ENCODE results near the gene TUBA1B. TPM values are rescaled to one million over a fixed set of nuclear protein-coding genes. Genes with fewer than 3 reads are reported as not detected.

Gene TUBA1B
- polyA plus RNA-seq, 4 donors, result 196 to 1,168 (median 451) TPM

- Histone ChIP-seq H3K27ac (ENCODE audit: low read depth in 1 of 3, low read length in 2 of 3) (no peak overlapping the region), H3K27me3 (ENCODE audit: control insufficient read depth in 3 of 3, insufficient read depth in 3 of 3, low read length in 3 of 3) (peaks cover 0 to 1% (median 0%) of the 10 kb centered on the region in 3 donors), H3K9me3 (ENCODE audit: control insufficient read depth in 2 of 2, insufficient read depth in 1 of 2, low read depth in 1 of 2, low read length in 1 of 2) (no peaks in the 10 kb centered on the region), H3K4me1 (ENCODE audit: control insufficient read depth in 3 of 3, insufficient read depth in 2 of 3, low read depth in 1 of 3, low read length in 2 of 3) (peaks cover 0 to under 1% (median 0%) of the 10 kb centered on the region in 3 donors), H3K36me3 (ENCODE audit: control insufficient read depth in 3 of 3, insufficient read depth in 2 of 3, low read depth in 1 of 3, low read length in 3 of 3) (peaks cover 12 to 83% (median 32%) of the 10 kb centered on the region in 3 donors), H3K4me3 (ENCODE audit: low read depth in 1 of 3, low read length in 3 of 3) (no peak overlapping the region)
- no peak for FAIRE-seq
- 94 to 97% (median 94%) methylated on average over 6 of the region's 6 CpGs for WGBS, 3 donors
- no peak for DNase-seq
Observed at GRCh38 chr12:49100380-49100779, 30.8 kb downstream of the TUBA1B start.

- WGBS, 3 donors, result 92 to 97% (median 93%) methylated on average over 2 of the region's 2 CpGs
- DNase-seq (no peak), FAIRE-seq (no peak)
- Histone ChIP-seq H3K4me1 (ENCODE audit: control insufficient read depth in 3 of 3, insufficient read depth in 2 of 3, low read depth in 1 of 3, low read length in 2 of 3) (peaks cover 0 to 11% (median 0%) of the 10 kb centered on the region in 3 donors), H3K36me3 (ENCODE audit: control insufficient read depth in 3 of 3, insufficient read depth in 2 of 3, low read depth in 1 of 3, low read length in 3 of 3) (peaks cover 12 to 67% (median 24%) of the 10 kb centered on the region in 3 donors), H3K27me3 (ENCODE audit: control insufficient read depth in 3 of 3, insufficient read depth in 3 of 3, low read length in 3 of 3) (peaks cover 0 to 18% (median 8%) of the 10 kb centered on the region in 3 donors), H3K27ac (ENCODE audit: low read depth in 1 of 3, low read length in 2 of 3) (no peak overlapping the region), H3K9me3 (ENCODE audit: control insufficient read depth in 2 of 2, insufficient read depth in 1 of 2, low read depth in 1 of 2, low read length in 1 of 2) (no peaks in the 10 kb centered on the region), H3K4me3 (ENCODE audit: low read depth in 1 of 3, low read length in 3 of 3) (no peak overlapping the region)
Observed at GRCh38 chr12:49098703-49099102, 32.5 kb downstream of the TUBA1B start.

DNA sequence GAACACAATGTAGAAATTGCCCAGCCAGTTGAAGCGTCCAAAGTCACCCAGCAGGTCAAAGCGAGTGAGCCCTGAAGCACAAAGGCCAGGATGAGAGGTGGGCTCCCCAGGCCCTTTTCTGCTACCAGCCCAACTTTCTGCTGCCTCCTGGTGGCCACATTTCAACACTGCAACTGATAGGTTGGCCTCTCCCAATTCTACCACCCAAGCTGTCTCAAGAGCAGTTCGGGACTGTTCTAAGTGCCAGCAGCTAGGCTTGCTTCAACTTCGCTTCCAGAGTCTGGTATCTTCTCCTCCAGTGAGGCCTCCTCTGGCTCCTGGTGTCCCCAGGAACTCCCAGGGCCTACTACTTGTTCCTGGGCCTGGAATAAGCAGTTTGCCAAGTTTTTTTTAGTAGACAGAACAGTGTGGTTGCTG lies 33.2 kb downstream of the TUBA1B start:
- 67 to 68% (median 68%) methylated on average over 4 of the region's 4 CpGs for WGBS, 3 donors
- Histone ChIP-seq H3K36me3 (ENCODE audit: control insufficient read depth in 3 of 3, insufficient read depth in 2 of 3, low read depth in 1 of 3, low read length in 3 of 3) (peaks cover 12 to 62% (median 21%) of the 10 kb centered on the region in 3 donors), H3K4me1 (ENCODE audit: control insufficient read depth in 3 of 3, insufficient read depth in 2 of 3, low read depth in 1 of 3, low read length in 2 of 3) (peaks cover 0 to 14% (median 0%) of the 10 kb centered on the region in 3 donors), H3K4me3 (ENCODE audit: low read depth in 1 of 3, low read length in 3 of 3) (no peak overlapping the region), H3K27ac (ENCODE audit: low read depth in 1 of 3, low read length in 2 of 3) (no peak overlapping the region), H3K9me3 (ENCODE audit: control insufficient read depth in 2 of 2, insufficient read depth in 1 of 2, low read depth in 1 of 2, low read length in 1 of 2) (no peaks in the 10 kb centered on the region), H3K27me3 (ENCODE audit: control insufficient read depth in 3 of 3, insufficient read depth in 3 of 3, low read length in 3 of 3) (peaks cover 0 to 25% (median 9%) of the 10 kb centered on the region in 3 donors)
- DNase-seq (peak; percentile 39 to 57), FAIRE-seq (no peak)

GRCh38 chr12:49097381-49097780 lies 33.8 kb downstream of the TUBA1B start:
- Histone ChIP-seq H3K36me3 (ENCODE audit: control insufficient read depth in 3 of 3, insufficient read depth in 2 of 3, low read depth in 1 of 3, low read length in 3 of 3) (peaks cover 7 to 56% (median 20%) of the 10 kb centered on the region in 3 donors), H3K4me1 (ENCODE audit: control insufficient read depth in 3 of 3, insufficient read depth in 2 of 3, low read depth in 1 of 3, low read length in 2 of 3) (peaks cover 0 to 17% (median 0%) of the 10 kb centered on the region in 3 donors), H3K9me3 (ENCODE audit: control insufficient read depth in 2 of 2, insufficient read depth in 1 of 2, low read depth in 1 of 2, low read length in 1 of 2) (no peaks in the 10 kb centered on the region), H3K27me3 (ENCODE audit: control insufficient read depth in 3 of 3, insufficient read depth in 3 of 3, low read length in 3 of 3) (peaks cover 0 to 31% (median 9%) of the 10 kb centered on the region in 3 donors), H3K4me3 (ENCODE audit: low read depth in 1 of 3, low read length in 3 of 3) (no peak overlapping the region), H3K27ac (ENCODE audit: low read depth in 1 of 3, low read length in 2 of 3) (no peak overlapping the region)
- FAIRE-seq (no peak), DNase-seq (no peak)
- 83 to 97% (median 90%) methylated on average over 3 of the region's 3 CpGs for WGBS, 3 donors

DNA sequence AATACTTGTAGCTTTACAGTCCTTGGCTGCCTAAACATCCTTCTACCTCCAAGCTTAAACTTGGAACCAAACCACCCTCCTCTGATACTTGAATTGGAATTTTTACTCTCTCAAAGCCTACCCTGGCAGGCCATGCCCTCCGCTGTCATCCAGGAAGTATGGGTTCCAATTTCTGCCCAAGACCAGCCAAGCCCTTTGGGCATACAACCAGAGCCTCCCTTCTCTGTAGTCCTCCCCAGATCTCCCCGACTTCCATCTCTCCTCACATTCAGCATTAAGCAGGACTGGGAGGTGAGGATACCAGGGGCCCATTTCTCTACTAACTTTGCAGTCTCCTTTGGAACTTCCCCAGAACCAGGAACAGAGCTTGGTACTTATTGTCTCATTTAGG lies 36.2 kb downstream of the TUBA1B start:
- Histone ChIP-seq H3K4me3 (ENCODE audit: low read depth in 1 of 3, low read length in 3 of 3) (no peak overlapping the region), H3K9me3 (ENCODE audit: control insufficient read depth in 2 of 2, insufficient read depth in 1 of 2, low read depth in 1 of 2, low read length in 1 of 2) (no peaks in the 10 kb centered on the region), H3K27ac (ENCODE audit: low read depth in 1 of 3, low read length in 2 of 3) (no peak overlapping the region), H3K27me3 (ENCODE audit: control insufficient read depth in 3 of 3, insufficient read depth in 3 of 3, low read length in 3 of 3) (peaks cover 9 to 55% (median 15%) of the 10 kb centered on the region in 3 donors), H3K36me3 (ENCODE audit: control insufficient read depth in 3 of 3, insufficient read depth in 2 of 3, low read depth in 1 of 3, low read length in 3 of 3) (peaks cover 5 to 34% (median 7%) of the 10 kb centered on the region in 3 donors), H3K4me1 (ENCODE audit: control insufficient read depth in 3 of 3, insufficient read depth in 2 of 3, low read depth in 1 of 3, low read length in 2 of 3) (peaks cover 0 to 29% (median 3%) of the 10 kb centered on the region in 3 donors)
- DNase-seq, result no peak
- 72 to 81% (median 76%) methylated on average over 2 of the region's 2 CpGs for WGBS, 3 donors
- no peak for FAIRE-seq

- H3K9me3 ChIP-seq (ENCODE audit: control insufficient read depth in 2 of 2, insufficient read depth in 1 of 2, low read depth in 1 of 2, low read length in 1 of 2), result peaks cover 0 to 2% of the 10 kb centered on the region in 2 donors
- WGBS, 3 donors, result 2 to 3% (median 2%) methylated on average over 47 to 49 of the region's 49 CpGs
- peaks cover 0 to 34% (median 3%) of the 10 kb centered on the region in 3 donors for H3K4me1 ChIP-seq (ENCODE audit: control insufficient read depth in 3 of 3, insufficient read depth in 2 of 3, low read depth in 1 of 3, low read length in 2 of 3)
- DNase-seq (peak in 1 of 2 donors; percentile 53), FAIRE-seq (no peak)
- H3K27ac ChIP-seq (ENCODE audit: low read depth in 1 of 3, low read length in 2 of 3), result no peak within 1 kb of the TSS
- H3K27me3 ChIP-seq (ENCODE audit: control insufficient read depth in 3 of 3, insufficient read depth in 3 of 3, low read length in 3 of 3), result peaks cover 9 to 61% (median 19%) of the 10 kb centered on the region in 3 donors
- H3K4me3 ChIP-seq (ENCODE audit: low read depth in 1 of 3, low read length in 3 of 3), result peak within 1 kb of the TSS in 1 of 3 donors; percentile 13
- peaks cover 5 to 29% (median 5%) of the 10 kb centered on the region in 3 donors for H3K36me3 ChIP-seq (ENCODE audit: control insufficient read depth in 3 of 3, insufficient read depth in 2 of 3, low read depth in 1 of 3, low read length in 3 of 3)
Observed at GRCh38 chr12:49094160-49094974, 36.8 kb downstream of the TUBA1B start, which contains the start of gene DHH. DHH (minus strand) TSS chr12:49094801; CDS start chr12:49094512, 289 bp downstream.

DNA sequence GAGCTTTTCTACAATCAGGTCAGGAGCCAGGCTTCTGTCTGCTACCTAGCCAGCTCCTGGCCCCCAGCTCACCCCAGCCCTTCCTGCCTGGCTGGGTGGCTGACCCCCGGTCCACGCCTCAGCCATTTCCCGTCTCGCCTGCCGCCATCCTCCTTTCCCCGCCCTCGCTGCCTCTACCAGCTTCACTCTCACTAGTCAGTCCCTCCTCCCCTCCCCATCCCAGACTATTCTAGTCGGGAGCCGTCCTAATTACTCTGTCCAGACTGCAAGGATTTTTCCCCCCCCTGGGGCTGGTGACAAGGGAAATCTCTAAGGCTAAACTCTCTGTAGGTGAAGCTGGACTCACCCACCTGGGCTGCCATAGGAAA lies 37.4 kb downstream of the TUBA1B start:
- no peak overlapping the region for H3K27ac ChIP-seq (ENCODE audit: low read depth in 1 of 3, low read length in 2 of 3)
- H3K27me3 ChIP-seq (ENCODE audit: control insufficient read depth in 3 of 3, insufficient read depth in 3 of 3, low read length in 3 of 3), result peaks cover 9 to 67% (median 22%) of the 10 kb centered on the region in 3 donors
- peaks cover 5 to 23% (median 5%) of the 10 kb centered on the region in 3 donors for H3K36me3 ChIP-seq (ENCODE audit: control insufficient read depth in 3 of 3, insufficient read depth in 2 of 3, low read depth in 1 of 3, low read length in 3 of 3)
- WGBS, 3 donors, result 1 to 3% (median 2%) methylated on average over 9 of the region's 9 CpGs
- H3K4me1 ChIP-seq (ENCODE audit: control insufficient read depth in 3 of 3, insufficient read depth in 2 of 3, low read depth in 1 of 3, low read length in 2 of 3), result peaks cover 0 to 36% (median 3%) of the 10 kb centered on the region in 3 donors
- DNase-seq (no peak), FAIRE-seq (no peak)
- peak overlapping the region in 1 of 3 donors; percentile 13 for H3K4me3 ChIP-seq (ENCODE audit: low read depth in 1 of 3, low read length in 3 of 3)
- H3K9me3 ChIP-seq (ENCODE audit: control insufficient read depth in 2 of 2, insufficient read depth in 1 of 2, low read depth in 1 of 2, low read length in 1 of 2), result peaks cover 0 to 2% of the 10 kb centered on the region in 2 donors

DNA sequence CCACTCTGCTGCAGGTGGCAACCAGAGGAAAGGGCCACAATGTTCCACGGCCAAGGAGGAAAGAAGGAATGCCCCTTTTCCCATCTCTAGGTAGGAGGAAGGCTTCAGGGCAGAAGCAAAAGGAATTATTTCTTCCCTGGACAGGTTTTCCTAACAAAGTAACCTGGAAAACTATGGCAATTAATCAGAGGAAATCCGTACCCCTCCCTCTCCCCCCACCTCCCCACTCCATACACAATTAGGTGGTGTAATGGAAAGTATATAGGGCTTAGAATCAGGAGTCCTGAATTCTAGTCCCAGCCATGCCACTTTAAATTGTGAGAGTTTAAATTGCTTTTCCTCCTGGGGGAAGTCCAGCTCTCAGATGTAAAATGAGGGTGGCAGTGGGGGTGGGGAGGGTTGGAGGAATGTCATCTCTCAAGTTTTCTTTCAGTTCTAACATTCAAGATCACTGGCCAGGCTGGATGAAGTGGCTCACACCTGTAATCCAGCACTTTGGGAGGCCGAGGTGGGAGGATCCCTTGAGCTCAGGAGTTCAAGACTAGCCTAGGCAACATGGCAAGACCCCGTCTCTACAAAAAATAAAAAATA lies 38.3 kb downstream of the TUBA1B start:
- Histone ChIP-seq H3K9me3 (ENCODE audit: control insufficient read depth in 2 of 2, insufficient read depth in 1 of 2, low read depth in 1 of 2, low read length in 1 of 2) (peaks cover 0 to 2% of the 10 kb centered on the region in 2 donors), H3K4me3 (ENCODE audit: low read depth in 1 of 3, low read length in 3 of 3) (no peak overlapping the region), H3K4me1 (ENCODE audit: control insufficient read depth in 3 of 3, insufficient read depth in 2 of 3, low read depth in 1 of 3, low read length in 2 of 3) (peaks cover 0 to 40% (median 3%) of the 10 kb centered on the region in 3 donors), H3K36me3 (ENCODE audit: control insufficient read depth in 3 of 3, insufficient read depth in 2 of 3, low read depth in 1 of 3, low read length in 3 of 3) (peaks cover 0 to 17% (median 5%) of the 10 kb centered on the region in 3 donors), H3K27ac (ENCODE audit: low read depth in 1 of 3, low read length in 2 of 3) (no peak overlapping the region), H3K27me3 (ENCODE audit: control insufficient read depth in 3 of 3, insufficient read depth in 3 of 3, low read length in 3 of 3) (peaks cover 9 to 73% (median 22%) of the 10 kb centered on the region in 3 donors)
- WGBS, 3 donors, result 36 to 55% (median 40%) methylated on average over 4 of the region's 4 CpGs
- FAIRE-seq, result no peak
- DNase-seq, result no peak
